ENCODE measurements around the gene CDK5R2.

CDK5R2 gene

GRCh38 chr2:219010162-219010756 lies 50.8 kb downstream of the CDK5R2 start:
- DNase-seq, result peak; percentile 23

- no peak for DNase-seq
Observed at GRCh38 chr2:219010873-219011272, 51.4 kb downstream of the CDK5R2 start.
